ENCODE results near the gene SYNDIG1L.
"Not testable (repeated sequence)": the region's sequence is repeated elsewhere in the genome, so short reads cannot be mapped to it uniquely, and the experiment has no call there.

Gene SYNDIG1L

DNA sequence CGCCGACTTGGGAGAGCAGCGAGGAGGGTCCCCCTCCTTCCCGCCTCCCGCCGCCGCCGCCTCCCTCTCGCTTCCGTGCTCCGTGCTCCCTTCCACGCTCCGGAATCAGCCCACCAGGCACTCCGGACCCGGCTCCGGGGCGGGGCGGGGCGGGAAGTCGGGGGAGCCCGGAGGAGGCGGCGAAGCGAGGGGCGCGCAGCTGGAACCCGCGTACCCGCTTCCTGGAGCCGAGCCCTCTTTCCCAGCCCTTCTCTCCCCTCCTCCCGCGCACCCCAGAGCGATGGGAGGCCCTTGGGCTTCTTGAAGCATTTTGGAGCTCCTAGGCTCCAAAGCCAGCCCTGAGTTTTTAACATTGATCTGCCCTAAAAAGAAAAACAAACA, at the start of gene SYNDIG1L:
Gene SYNDIG1L (minus strand): TSS at position 9 of the 381 bp plus-strand sequence. CDS start 16,466 bp downstream, outside the sequence.
- no peak for DNase-seq (ENCODE audit: low read depth in 2 of 2, low spot score in 1 of 2)

GRCh38 chr14:74475678-74476077, 49.7 kb upstream of the SYNDIG1L start:
- no peak for DNase-seq (ENCODE audit: low read depth in 2 of 2, low spot score in 1 of 2)

DNA sequence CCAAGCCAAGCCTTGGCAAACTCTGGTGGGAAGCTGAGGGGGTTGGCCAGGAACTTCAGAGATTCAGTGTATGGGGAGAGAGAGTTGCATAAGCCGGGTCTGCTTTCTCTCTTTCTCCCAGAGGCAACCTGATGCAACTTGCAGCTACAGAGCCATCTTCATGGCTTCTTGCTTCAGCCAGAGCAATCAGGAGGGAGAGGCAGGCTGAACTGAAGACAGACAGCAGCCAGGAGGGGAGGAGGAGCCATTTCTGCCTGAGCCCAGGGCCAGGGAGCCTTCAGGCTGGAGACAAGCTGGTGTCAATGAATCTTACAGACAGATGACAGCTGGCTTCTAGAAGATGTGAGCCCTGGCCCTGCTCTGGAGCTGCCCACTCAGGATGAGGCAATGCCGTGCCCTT, 48.4 kb upstream of the SYNDIG1L start:
- DNase-seq (ENCODE audit: low read depth in 2 of 2, low spot score in 1 of 2): no peak

GRCh38 chr14:74472601-74473000, 46.6 kb upstream of the SYNDIG1L start:
- DNase-seq (ENCODE audit: low read depth in 2 of 2, low spot score in 1 of 2): no peak

DNA sequence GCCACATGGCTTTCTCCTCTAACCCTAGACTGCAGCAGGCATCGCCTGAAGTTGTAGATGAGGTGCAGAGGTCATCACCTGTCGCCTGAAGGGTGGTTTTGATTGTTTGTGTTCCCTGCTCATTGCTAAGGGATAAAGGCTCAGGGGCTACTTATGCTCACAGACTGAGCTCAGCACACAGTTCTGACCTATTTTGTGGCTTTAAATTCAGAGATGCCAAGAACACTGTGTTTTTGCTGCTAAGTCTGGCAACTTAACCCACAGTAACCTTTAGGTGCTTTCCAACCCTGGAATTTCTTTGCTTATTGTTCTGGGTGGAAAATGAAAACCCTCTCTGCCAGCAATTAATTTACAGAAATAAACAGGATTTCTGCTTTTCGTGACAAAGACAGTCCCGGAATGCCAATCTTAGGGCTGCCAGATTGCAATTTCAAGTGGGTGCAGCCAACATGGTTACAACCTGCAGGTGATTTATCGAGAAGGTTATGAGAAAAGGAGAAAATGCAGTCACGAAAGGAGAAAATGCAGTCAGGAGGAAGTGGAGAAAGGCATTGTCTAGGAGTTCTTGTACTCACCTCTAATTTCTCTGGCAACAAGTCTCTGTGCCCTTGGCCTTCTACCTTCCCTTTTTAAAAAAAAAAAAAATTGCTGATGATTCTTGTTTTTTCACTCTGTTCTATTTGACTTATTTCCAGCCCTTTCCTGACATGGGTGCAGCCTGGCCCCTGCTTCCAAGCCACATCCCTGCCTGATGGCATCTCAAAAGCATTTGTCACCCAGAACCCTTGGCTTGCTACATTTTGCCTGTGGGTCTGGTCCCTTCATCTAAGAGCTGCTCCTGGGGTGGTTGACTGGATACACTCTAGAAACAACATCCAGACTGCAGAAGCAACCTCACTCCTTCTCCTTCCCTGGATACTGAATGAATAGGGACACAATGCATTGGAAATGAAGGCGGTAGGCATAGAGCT, 43.8 kb upstream of the SYNDIG1L start:
- no peak for DNase-seq (ENCODE audit: low read depth in 2 of 2, low spot score in 1 of 2)

- DNase-seq (ENCODE audit: low read depth in 2 of 2, low spot score in 1 of 2): no peak
Observed at GRCh38 chr14:74468513-74468912, 42.5 kb upstream of the SYNDIG1L start.

- DNase-seq (ENCODE audit: low read depth in 2 of 2, low spot score in 1 of 2): no peak
Observed at GRCh38 chr14:74465335-74465734, 39.3 kb upstream of the SYNDIG1L start.

- no peak for DNase-seq (ENCODE audit: low read depth in 2 of 2, low spot score in 1 of 2)
Observed at GRCh38 chr14:74464785-74465184, 38.8 kb upstream of the SYNDIG1L start.

DNA sequence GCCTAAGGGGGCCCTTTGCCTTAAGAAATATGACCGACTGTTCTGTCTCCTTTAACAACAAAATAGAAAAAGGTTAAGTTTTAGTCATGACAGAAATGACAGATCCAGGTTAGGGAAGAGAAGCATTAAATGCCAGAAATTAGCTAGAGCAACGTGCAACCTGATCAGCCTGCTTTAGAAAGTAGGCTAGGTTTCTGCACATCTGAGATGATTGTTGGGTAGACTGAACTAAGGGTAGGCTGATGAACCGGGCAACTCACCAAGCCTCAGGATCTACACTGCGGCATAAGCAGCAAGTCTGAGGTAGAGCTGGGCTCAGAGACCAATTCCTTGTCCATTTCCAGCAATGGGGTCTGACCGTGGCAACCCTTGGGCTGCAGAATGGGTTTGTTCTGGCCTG, 37.7 kb upstream of the SYNDIG1L start:
- no peak for DNase-seq (ENCODE audit: low read depth in 2 of 2, low spot score in 1 of 2)

DNA sequence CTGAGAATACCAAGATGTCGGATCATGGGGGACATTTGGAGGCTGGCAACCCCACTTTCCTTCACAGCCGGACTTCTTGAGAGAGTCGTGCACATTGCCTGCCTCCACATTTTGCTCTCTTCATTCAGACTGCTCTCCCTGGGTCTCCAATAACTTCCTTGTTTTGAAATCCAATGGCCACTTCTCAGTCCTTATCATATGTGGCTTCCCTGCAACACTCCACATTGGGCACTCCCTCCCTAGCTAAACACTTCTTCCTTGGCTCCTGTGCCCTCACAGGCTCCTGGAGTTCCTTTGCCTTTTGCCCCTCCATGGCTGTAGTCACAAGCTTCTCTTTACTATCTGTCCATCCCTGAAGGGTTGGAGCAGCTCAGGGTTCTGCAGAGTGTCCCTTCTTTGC, 37.0 kb upstream of the SYNDIG1L start:
- no peak for DNase-seq (ENCODE audit: low read depth in 2 of 2, low spot score in 1 of 2)

- no peak for DNase-seq (ENCODE audit: low read depth in 2 of 2, low spot score in 1 of 2)
Observed at GRCh38 chr14:74459976-74460375, 34.0 kb upstream of the SYNDIG1L start.

DNA sequence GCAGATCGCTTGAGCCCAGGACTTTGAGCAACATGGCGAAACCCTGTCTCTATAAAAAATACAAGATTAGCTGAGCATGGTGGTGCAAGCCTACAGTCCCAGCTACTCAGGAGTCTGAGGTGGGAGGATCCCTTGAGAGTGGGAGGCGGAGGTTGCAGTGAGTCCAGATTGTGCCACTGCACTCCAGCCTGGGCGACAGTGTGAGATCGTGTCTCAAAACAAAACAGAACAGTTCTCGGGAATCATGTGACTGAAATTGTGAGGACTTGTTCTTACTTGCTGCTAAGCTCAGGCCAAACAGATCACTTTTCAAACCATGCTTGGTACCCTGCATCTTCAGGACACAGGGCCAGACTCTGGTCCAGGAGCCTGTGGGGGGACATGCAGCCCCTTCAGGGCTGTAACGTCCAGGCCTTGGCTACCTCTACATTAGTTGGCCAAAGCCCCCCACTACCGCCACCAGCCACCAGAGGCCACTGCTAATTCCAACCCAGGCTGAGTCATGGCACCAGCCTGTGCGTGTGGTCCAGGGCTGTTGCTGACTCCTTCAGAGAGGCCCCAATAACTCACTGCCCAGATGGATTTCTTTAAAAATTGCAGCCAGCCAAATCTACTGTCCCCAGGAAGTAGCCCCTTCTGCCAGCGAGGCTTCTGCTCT, 33.4 kb upstream of the SYNDIG1L start:
- no peak for DNase-seq (ENCODE audit: low read depth in 2 of 2, low spot score in 1 of 2)

DNA sequence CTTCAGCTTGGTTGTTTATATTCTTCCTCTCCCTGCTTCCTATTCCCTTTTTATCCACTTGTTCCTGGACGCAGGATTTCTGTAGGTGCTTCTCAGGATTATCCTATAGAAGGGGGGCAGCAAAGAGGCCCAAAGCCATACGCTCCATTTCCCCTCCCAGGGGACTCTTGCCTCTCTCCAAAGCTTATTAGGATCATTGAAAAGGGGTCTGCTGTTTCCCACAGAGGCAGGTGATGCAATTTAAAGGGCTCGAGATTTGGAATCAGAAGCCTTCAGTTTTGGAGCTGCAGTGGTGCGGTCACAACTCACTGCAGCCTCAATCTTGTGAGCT, 31.5 kb upstream of the SYNDIG1L start:
- DNase-seq (ENCODE audit: low read depth in 2 of 2, low spot score in 1 of 2): no peak

GRCh38 chr14:74456684-74457564, 30.9 kb upstream of the SYNDIG1L start:
- DNase-seq (ENCODE audit: low read depth in 2 of 2, low spot score in 1 of 2): no peak

DNA sequence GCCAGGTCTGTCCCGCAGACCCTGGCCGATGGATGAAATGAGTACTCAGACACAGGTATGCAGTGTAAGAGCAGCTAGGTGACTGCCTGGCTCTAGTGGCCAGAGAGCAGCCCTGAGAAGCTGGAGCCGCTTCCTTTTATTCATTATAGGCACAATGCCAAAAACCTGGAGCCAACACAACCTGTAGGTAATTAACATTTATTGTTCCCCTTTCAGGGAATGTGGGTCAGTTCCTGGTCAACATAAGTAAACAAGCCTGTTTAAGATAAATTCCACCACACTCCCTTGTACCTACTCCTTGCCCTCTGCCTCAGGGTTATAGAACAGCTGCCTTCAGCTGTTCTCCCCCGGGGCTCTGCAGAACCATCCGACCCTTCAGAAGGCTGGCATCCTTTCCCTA, 28.4 kb upstream of the SYNDIG1L start:
- DNase-seq (ENCODE audit: low read depth in 2 of 2, low spot score in 1 of 2): not testable (repeated sequence)

- DNase-seq (ENCODE audit: low read depth in 2 of 2, low spot score in 1 of 2): no peak
Observed at GRCh38 chr14:74444866-74445265, 18.9 kb upstream of the SYNDIG1L start.

DNA sequence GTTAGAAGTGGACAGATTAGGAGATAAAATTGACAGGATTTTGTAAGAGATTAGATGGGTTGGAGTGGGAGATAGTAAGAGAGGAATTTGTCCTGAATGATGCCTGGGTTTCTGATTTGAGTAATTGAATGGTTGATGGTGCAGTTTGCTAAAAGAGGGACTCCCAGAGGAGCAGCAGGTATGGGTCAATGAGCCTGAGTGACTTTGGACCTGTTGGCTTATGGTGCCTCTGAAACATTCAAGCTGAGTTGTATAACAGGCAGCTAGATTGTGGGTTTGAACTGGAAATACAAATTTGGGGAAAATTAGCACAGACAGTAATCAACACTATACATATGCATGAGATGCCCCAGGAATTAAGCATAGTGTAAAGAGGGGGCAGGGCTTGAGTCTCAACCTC, 16.7 kb upstream of the SYNDIG1L start:
- no peak for DNase-seq (ENCODE audit: low read depth in 2 of 2, low spot score in 1 of 2)

GRCh38 chr14:74441113-74441512, 15.1 kb upstream of the SYNDIG1L start:
- no peak for DNase-seq (ENCODE audit: low read depth in 2 of 2, low spot score in 1 of 2)

DNA sequence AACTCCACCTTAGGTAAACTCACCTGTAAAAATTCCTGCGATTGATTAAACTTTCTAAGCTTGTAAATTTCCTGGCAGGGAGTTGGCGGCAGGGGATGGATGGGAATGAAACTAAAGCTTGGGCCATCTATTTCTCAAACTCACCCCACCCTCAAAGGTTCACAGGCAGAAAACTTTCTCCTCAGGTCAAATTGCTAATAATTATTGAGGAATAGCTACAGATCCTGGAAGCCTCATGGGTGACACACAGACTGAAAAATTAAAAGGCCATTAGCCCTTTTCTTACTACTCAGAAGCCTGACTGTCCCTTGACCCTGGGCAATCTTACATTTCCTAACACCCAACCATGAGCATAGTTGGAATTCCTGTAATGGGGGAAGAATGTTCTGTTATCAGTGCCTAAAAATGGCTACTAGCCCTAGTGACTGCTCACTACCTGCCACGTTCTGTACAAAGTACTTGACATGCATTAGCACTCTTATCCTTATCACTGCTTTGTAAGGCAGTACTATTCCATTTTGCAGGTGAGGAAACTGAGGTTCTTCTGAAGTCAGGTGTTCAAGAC, 12.4 kb upstream of the SYNDIG1L start:
- no peak for DNase-seq (ENCODE audit: low read depth in 2 of 2, low spot score in 1 of 2)

- no peak for DNase-seq (ENCODE audit: low read depth in 2 of 2, low spot score in 1 of 2)
Observed at GRCh38 chr14:74437496-74438053, 11.6 kb upstream of the SYNDIG1L start.

DNA sequence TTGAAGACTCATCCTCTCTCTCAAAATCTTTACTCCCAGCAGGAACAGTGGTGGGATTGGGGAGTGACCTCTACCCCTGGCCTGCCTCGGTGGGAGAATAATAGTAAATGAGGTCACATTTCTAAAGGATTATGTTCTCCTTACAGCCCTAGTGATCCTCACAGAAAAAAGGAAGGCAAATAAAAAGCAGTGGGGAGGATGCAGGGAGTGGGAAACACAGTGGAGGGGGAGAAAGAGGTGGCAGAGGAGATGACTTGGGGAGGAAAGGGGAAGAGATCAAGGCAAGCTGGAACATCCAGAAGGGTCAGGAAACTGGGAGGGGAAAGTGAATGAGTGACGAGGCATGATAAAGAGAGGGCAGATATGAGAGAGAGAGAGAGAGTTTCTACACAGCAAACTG, 8.3 kb upstream of the SYNDIG1L start:
- no peak for DNase-seq (ENCODE audit: low read depth in 2 of 2, low spot score in 1 of 2)

Data from stimulated activated CD8-positive, alpha-beta memory T cell treated with anti-CD3 and anti-CD28 coated beads, Interleukin-4, amount 100 ng/mL, for 4 hours (primary cell).